ACHN (cell line): ENCODE measurements around the gene OPRL1.

ENCODE experiments used
- DNase-seq: peaks from one replicate; pipeline ENCODE4 v3.0.0-alpha.2; 2015
- in situ Hi-C: cut with HindIII; loops from 2 replicates; pipeline ENCODE4 v1.10.0; 2017; ENCODE audit warnings: low sequenced_read_pairs, low pct_ligation_motif_present, low pct_unique_long_range_greater_than_20kb

OPRL1 gene

GRCh38 chr20:64080013-64080812 is at the start of gene OPRL1:
Gene OPRL1, plus strand, starts transcription at chr20:64080082. Its CDS starts 12,639 bp downstream, at chr20:64092721.
- in situ Hi-C loops, result no loop called here
- DNase-seq, result no peak

- in situ Hi-C loops, result no loop called here
Measured at GRCh38 chr20:64030371-64031134, 49.3 kb upstream of the OPRL1 start.

GRCh38 chr20:64031822-64032314 is 48.0 kb upstream of the OPRL1 start:
- DNase-seq, result no peak
- in situ Hi-C loops, result no loop called here

More at GRCh38 chr20:64030371-64031134, 49.3 kb upstream of the OPRL1 start:
- DNase-seq, result no peak

- in situ Hi-C loops, result no loop called here
- DNase-seq, result no peak
Measured at GRCh38 chr20:64032706-64033624, 46.9 kb upstream of the OPRL1 start.

GRCh38 chr20:64033981-64034493 is 45.8 kb upstream of the OPRL1 start:
- in situ Hi-C loops, result no loop called here
- no peak for DNase-seq

- in situ Hi-C loops, result no loop called here
- no peak for DNase-seq
Measured at GRCh38 chr20:64035066-64035932, 44.6 kb upstream of the OPRL1 start.

- in situ Hi-C loops, result no loop called here
- no peak for DNase-seq
Measured at GRCh38 chr20:64035933-64036345, 43.9 kb upstream of the OPRL1 start, which contains the start of gene C20orf204. Gene C20orf204, plus strand, starts transcription at chr20:64036182. Its CDS starts 142 bp downstream, at chr20:64036324.

GRCh38 chr20:64036346-64037198 is 43.3 kb upstream of the OPRL1 start:
- no peak for DNase-seq
- in situ Hi-C loops, result no loop called here

GRCh38 chr20:64037199-64037497 is 42.7 kb upstream of the OPRL1 start:
- in situ Hi-C loops, result no loop called here
- no peak for DNase-seq

GRCh38 chr20:64037498-64038213 is 42.2 kb upstream of the OPRL1 start:
- in situ Hi-C loops, result no loop called here

GRCh38 chr20:64038224-64038564 is 41.7 kb upstream of the OPRL1 start:
- DNase-seq, result no peak
- in situ Hi-C loops, result no loop called here

More at GRCh38 chr20:64037498-64038213, 42.2 kb upstream of the OPRL1 start:
- no peak for DNase-seq

GRCh38 chr20:64038565-64039292 is 41.2 kb upstream of the OPRL1 start:
- in situ Hi-C loops, result no loop called here
- peak; percentile 75 for DNase-seq

- in situ Hi-C loops, result no loop called here
- DNase-seq, result no peak
Measured at GRCh38 chr20:64039293-64040160, 40.4 kb upstream of the OPRL1 start.

GRCh38 chr20:64040231-64041039 is 39.4 kb upstream of the OPRL1 start:
- DNase-seq, result no peak
- in situ Hi-C loops, result no loop called here
